Keratinocyte (primary cell): Measurements from ENCODE around the gene GCH1. TPM values are rescaled to one million over a fixed set of nuclear protein-coding genes. Genes with fewer than 3 reads are reported as not detected.

Experiments used
- DNase-seq: peaks from one replicate; pipeline ENCODE4 v3.0.0-alpha.2; 2011; ENCODE audit warnings: low read depth, missing footprints, low spot score
- FAIRE-seq: peaks from 2 replicates; lab custom pipeline; 2011; peaks lifted over from hg19 to GRCh38; lab: Jason Lieb, UNC
- H2AFZ ChIP-seq: 2 replicates; pipeline ENCODE4 v1.6.0; 2012; ENCODE audit warnings: low read length, control low read depth, inconsistent platforms; ENCODE audit not compliant: control insufficient read depth
- H3K27ac ChIP-seq: 2 replicates; pipeline ENCODE4 v1.5.1; 2011; ENCODE audit warnings: low read length; ENCODE audit not compliant: control insufficient read depth, insufficient read depth
- H3K27me3 ChIP-seq: 3 replicates; pipeline ENCODE4 v1.6.0; 2011; ENCODE audit warnings: low read length; ENCODE audit not compliant: control insufficient read depth, insufficient read depth; ENCODE audit errors: extremely low read depth
- H3K36me3 ChIP-seq, 2 experiments: 2 replicates in 1 of 2; 3 replicates in 1 of 2; pipeline ENCODE4 v1.5.1; 2011; ENCODE audit warnings: low read length in 2 of 2, mild to moderate bottlenecking in 1 of 2; ENCODE audit not compliant: control insufficient read depth in 2 of 2, insufficient read depth in 2 of 2; ENCODE audit errors: extremely low read depth in 1 of 2
- H3K4me1 ChIP-seq: 3 replicates; pipeline ENCODE4 v1.5.1; 2011; ENCODE audit warnings: low read length; ENCODE audit not compliant: control insufficient read depth, insufficient read depth; ENCODE audit errors: extremely low read depth
- H3K4me2 ChIP-seq: 3 replicates; pipeline ENCODE4 v1.6.0; 2011; ENCODE audit warnings: low read depth, low read length; ENCODE audit not compliant: control insufficient read depth, insufficient read depth; ENCODE audit errors: extremely low read depth
- H3K4me3 ChIP-seq, 3 experiments: fragments of 200-600 bp in 1 of 3; sonication (generic) in 1 of 3; 2 replicates in 2 of 3; 3 replicates in 1 of 3; pipeline ENCODE4 v1.5.1; 2011 to 2016; ENCODE audit warnings: low read length in 3 of 3, mild to moderate bottlenecking in 3 of 3, control low read depth in 2 of 3, inconsistent platforms in 1 of 3, low read depth in 1 of 3, mixed read lengths in 1 of 3, mixed run types in 1 of 3, moderate library complexity in 1 of 3; ENCODE audit not compliant: control insufficient read depth in 2 of 3, insufficient read depth in 2 of 3; ENCODE audit errors: extremely low read depth in 1 of 3
- H3K79me2 ChIP-seq: 2 replicates; pipeline ENCODE4 v1.6.0; 2012; ENCODE audit warnings: low read length; ENCODE audit not compliant: control insufficient read depth, insufficient read depth
- H3K9ac ChIP-seq: 3 replicates; pipeline ENCODE4 v1.6.0; 2011; ENCODE audit warnings: low read length; ENCODE audit not compliant: control insufficient read depth, insufficient read depth; ENCODE audit errors: extremely low read depth
- H3K9me1 ChIP-seq: 3 replicates; pipeline ENCODE4 v1.6.0; 2011; ENCODE audit warnings: low read length; ENCODE audit not compliant: control insufficient read depth, insufficient read depth; ENCODE audit errors: extremely low read depth
- H3K9me3 ChIP-seq: 2 replicates; pipeline ENCODE4 v1.5.1; 2012; ENCODE audit warnings: low read depth, low read length; ENCODE audit not compliant: control insufficient read depth
- H4K20me1 ChIP-seq: 3 replicates; pipeline ENCODE4 v1.6.0; 2011; ENCODE audit warnings: low read length; ENCODE audit not compliant: control insufficient read depth, insufficient read depth; ENCODE audit errors: extremely low read depth
- CTCF ChIP-seq, 3 experiments: IDR thresholded peaks in 1 of 3; conservative IDR thresholded peaks in 1 of 3; optimal IDR thresholded peaks in 1 of 3; 2 replicates in 2 of 3; 3 replicates in 1 of 3; pipeline versions ENCODE3 to v1.5.1; 2011; ENCODE audit warnings: low read length in 3 of 3, mild to moderate bottlenecking in 3 of 3, moderate library complexity in 2 of 3, control low read depth in 1 of 3, inconsistent platforms in 1 of 3; ENCODE audit not compliant: insufficient read depth in 2 of 3; ENCODE audit errors: extremely low read depth in 1 of 3
- EZH2 ChIP-seq: IDR thresholded peaks from one replicate; pipeline ENCODE4 v1.6.1; 2012; ENCODE audit warnings: inconsistent platforms, mild to moderate bottlenecking, low read length, moderate library complexity
- dilution Hi-C: fragments of 300-500 bp; cut with MboI; formaldehyde crosslinking; loops from one replicate; pipeline ENCODE4 v1.7.0; 2020; ENCODE audit warnings: low sequenced_read_pairs; ENCODE audit not compliant: extremely low pct_ligation_motif_present
- polyA plus RNA-seq, 5 experiments: library from polyadenylated mRNA; depleted of rRNA in 3 of 5; stranded (reverse) in 3 of 5; stranded (forward) in 1 of 5; unstranded in 1 of 5; fragments of >200 nt; gene quantifications; 1 replicate in 1 of 5; 2 replicates in 3 of 5; 3 replicates in 1 of 5; pipeline versions ENCODE4 v1.2.1 to v1.2.3, GENCODE V29; 2011 to 2012; ENCODE audit warnings: missing spikeins in 2 of 5, low read depth in 1 of 5, low replicate concordance in 1 of 5

Gene GCH1
- polyA plus RNA-seq, 1 donor (not counting 4 experiments of a cell fraction or from before 2014, with no cell fraction given): 3.4 TPM

- Histone ChIP-seq H3K9ac (no peak overlapping the region), H3K27me3 (no peaks in the 10 kb centered on the region), H2AFZ (no peak overlapping the region), H3K27ac (no peak overlapping the region), H3K4me3 (no peak overlapping the region), H3K9me1 (no peaks in the 10 kb centered on the region), H3K4me2 (no peak overlapping the region), H4K20me1 (no peaks in the 10 kb centered on the region), H3K4me1 (no peaks in the 10 kb centered on the region), H3K79me2 (no peaks in the 10 kb centered on the region), H3K9me3 (no peaks in the 10 kb centered on the region), H3K36me3 (no peaks in the 10 kb centered on the region)
- FAIRE-seq (no peak), DNase-seq (no peak)
- TF ChIP-seq EZH2: no peak
- TF ChIP-seq CTCF (optimal IDR thresholded peaks at IDR 0.05 in 1 of 3, IDR thresholded peaks at IDR 0.05 in 1 of 3, conservative IDR thresholded peaks at IDR 0.05 in 1 of 3; ENCODE audit: extremely low read depth in 1 of 3, insufficient read depth in 2 of 3, low read length in 3 of 3): no peak
- dilution Hi-C loops: no loop called here
These were observed 16.7 kb upstream of the GCH1 start for GRCh38 chr14:54919330-54919729.

GRCh38 chr14:54918427-54918826 is 15.8 kb upstream of the GCH1 start:
- no peaks in the 10 kb centered on the region for H3K27me3 ChIP-seq
- no peaks in the 10 kb centered on the region for H3K79me2 ChIP-seq
- FAIRE-seq (no peak), DNase-seq (no peak)
- H4K20me1 ChIP-seq: no peaks in the 10 kb centered on the region
- dilution Hi-C loops: no loop called here
- no peaks in the 10 kb centered on the region for H3K9me3 ChIP-seq
- H3K9ac ChIP-seq: no peak overlapping the region
- H3K36me3 ChIP-seq: no peaks in the 10 kb centered on the region
- H3K4me2 ChIP-seq: no peak overlapping the region
- H3K9me1 ChIP-seq: no peaks in the 10 kb centered on the region
- H3K4me3 ChIP-seq: no peak overlapping the region
- no peak overlapping the region for H3K27ac ChIP-seq
- H3K4me1 ChIP-seq: no peaks in the 10 kb centered on the region
- no peak for TF ChIP-seq CTCF (optimal IDR thresholded peaks at IDR 0.05 in 1 of 3, IDR thresholded peaks at IDR 0.05 in 1 of 3, conservative IDR thresholded peaks at IDR 0.05 in 1 of 3; ENCODE audit: extremely low read depth in 1 of 3, insufficient read depth in 2 of 3, low read length in 3 of 3)
- TF ChIP-seq EZH2: no peak
- H2AFZ ChIP-seq: no peak overlapping the region
